NCI-H82 treated with DMSO at 0.1 percent for 48 hours (cell line): ENCODE results near the gene GALNT9.

Experiments
- DNase-seq: peaks from one replicate; lab custom pipeline; 2025; ENCODE audit not compliant: unreplicated experiment; lab: John Stamatoyannopoulos, UW

GALNT9 gene

GRCh38 chr12:132327336-132328171 lies 1.8 kb downstream of the GALNT9 start:
- DNase-seq = no peak

GRCh38 chr12:132326646-132327045 lies 2.7 kb downstream of the GALNT9 start:
- DNase-seq = no peak

DNA sequence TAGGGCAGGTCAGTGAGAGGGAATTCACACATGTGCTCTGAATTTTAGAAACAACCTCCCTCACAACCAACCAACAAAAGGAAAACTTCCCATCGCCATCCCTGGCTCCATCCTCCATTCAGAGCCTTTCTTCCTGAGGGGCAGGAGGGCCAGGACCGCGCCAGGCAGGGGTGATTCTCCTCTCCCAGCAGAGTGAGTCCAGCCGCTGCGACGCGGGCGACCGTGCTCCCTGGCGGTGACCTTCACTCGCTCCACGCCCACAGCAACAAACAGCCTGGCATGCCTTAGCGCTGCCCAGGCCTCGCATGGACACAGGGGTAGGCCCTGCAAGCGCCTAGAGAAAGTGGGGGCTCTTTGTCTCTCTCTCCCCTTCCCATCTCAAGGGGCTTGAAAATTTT lies 3.7 kb downstream of the GALNT9 start:
- no peak for DNase-seq

- DNase-seq = no peak
Observed at GRCh38 chr12:132324841-132325732, 4.3 kb downstream of the GALNT9 start.

DNA sequence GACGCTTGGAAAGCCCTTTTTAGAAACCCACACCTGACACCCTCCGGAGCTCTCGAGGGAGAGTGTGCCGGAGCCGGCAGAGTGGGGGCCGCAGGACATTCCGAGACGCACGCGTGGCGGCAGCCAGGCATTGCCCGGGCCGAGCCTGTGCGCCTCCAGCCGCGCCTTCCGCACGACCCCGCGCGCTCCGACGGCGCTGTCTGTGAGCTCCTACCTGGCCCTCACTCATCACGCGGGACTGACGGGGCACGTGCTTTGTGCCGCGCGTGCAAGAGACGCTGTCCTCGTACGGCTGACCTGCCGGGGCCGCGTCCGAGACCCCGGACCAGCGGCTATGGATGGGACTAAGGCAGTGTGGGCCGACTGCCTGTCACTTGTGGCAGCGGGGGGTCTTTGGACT lies 5.2 kb downstream of the GALNT9 start:
- DNase-seq = no peak

- DNase-seq = no peak
Observed at GRCh38 chr12:132323171-132324010, 6.0 kb downstream of the GALNT9 start.

DNA sequence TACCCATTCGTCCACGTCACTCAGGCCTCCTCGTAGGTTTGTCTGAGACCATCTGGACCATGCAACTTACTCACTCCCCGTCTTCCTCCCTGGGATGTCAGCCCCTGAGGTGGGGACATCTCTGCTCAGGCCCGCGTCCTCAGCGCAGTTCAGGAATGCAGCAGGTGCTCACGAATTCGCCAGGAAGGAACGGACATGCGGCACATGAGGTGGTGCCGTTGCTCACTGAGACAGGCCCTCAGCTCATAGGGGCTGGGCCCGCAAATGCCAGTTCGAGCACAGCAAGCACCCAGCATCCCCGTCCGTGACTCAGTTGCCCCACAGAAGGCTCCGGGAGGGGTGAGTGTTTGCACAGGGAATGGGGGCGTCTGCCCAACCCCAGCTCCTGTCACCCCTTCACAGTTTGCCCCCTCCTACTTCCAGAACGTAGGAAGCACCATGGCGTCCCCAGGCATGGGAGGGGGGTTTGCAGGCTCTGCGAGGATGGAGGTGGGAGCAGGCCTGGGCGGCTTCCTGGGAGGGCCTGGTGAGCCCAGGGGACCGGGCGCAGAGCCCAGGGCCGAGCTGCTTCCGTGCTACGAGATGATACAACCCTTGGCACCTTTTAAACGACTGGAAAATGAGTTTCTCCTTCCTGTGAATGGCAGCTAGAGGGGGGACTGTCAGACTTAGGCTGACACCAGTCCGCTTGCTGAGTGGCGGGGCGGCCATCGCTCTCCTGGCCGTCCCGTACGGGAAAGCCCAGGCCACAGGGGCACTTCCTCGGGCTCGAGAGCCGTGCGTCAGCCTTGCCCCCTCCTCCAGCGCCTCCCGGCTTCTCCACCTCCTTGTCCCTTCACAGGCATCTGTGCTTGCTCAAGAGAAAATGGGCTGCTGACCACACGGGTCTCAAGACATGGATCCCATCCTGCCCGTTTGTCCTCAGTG lies 6.9 kb downstream of the GALNT9 start:
- no peak for DNase-seq

GRCh38 chr12:132321321-132322118 lies 7.9 kb downstream of the GALNT9 start:
- DNase-seq = no peak

DNA sequence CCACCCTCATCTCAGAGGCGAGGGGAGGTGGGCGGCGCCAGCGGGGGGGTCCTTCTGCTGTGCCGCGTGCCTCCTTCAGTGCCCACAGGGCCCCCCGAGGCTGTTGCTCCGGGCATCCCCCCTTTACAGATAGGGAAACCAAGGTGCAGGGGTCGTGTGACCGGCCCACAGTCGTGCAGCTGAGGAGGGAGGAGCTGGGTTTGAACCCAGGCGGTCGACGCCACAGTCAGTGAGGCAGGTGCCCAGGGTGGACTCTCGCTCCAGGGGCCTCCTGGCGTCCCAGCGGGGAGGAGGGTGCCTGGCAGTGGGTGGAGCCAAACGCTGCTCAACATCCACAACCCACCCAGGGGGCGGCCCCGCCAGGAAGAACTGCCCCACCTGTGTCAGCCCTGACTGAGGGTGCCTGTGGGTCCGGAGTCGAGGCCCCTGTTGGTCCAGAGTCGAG lies 8.6 kb downstream of the GALNT9 start:
- no peak for DNase-seq

GRCh38 chr12:132319991-132320570 lies 9.3 kb downstream of the GALNT9 start:
- no peak for DNase-seq

GRCh38 chr12:132319359-132319950 lies 9.9 kb downstream of the GALNT9 start:
- no peak for DNase-seq

DNA sequence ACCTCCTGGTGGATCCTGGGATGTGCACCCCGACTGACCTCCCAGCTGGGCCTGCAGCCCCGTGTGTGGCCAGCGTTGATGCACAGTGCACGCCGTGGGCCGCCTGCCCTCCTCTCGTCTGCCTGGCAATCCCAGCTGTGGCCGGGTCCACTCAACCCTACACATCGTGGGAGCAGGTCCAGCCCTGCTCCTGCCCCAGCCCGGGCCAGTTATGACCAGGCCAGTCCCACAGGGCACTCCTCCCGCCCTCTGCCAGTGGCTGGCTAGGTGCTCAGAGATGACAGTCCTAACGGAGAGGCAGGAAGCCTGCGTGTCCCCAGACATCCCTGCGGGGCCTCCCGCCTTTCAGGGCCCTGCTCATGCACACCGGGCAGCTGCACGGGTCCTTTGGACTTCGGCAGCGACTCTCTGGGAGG lies 10.8 kb downstream of the GALNT9 start:
- DNase-seq = no peak

GRCh38 chr12:132318135-132318534 lies 11.3 kb downstream of the GALNT9 start:
- DNase-seq = no peak

DNA sequence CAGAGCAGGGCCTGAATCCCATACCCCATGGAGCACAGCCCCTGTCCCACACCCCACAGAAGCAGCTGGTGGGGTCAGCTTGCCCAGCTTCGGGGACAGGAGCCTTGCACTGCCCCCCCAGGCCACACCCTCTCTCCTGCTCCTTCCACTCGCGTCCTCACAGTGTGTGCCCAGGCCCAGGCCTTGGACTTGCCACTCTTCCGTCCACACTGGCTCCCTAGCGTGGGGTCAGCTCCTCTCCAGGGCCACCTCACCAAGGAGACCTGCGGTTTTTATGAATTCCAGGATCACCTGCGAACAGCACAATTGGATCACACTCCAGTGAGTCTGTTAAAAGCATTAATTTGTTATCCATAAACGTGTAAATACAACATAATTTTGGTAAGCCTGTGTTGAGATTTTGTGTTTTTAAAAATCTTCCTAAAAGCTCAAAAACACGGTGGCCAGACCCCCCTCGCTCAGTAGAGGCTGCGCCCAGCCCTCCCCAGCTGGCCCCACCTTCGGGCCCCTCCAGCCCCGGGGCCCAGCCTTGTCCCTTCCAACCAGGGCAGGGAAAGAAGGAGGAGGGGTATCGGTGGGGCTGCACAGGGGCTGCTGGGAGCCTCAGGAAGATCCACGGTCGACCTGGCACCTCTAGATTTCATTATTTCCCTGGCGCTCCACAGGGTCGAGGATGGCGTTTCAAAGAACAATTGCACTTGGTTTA lies 12.0 kb downstream of the GALNT9 start:
- DNase-seq = no peak

GRCh38 chr12:132316497-132317232 lies 12.7 kb downstream of the GALNT9 start:
- DNase-seq = no peak

- no peak for DNase-seq
Observed at GRCh38 chr12:132315951-132316350, 13.4 kb downstream of the GALNT9 start.

DNA sequence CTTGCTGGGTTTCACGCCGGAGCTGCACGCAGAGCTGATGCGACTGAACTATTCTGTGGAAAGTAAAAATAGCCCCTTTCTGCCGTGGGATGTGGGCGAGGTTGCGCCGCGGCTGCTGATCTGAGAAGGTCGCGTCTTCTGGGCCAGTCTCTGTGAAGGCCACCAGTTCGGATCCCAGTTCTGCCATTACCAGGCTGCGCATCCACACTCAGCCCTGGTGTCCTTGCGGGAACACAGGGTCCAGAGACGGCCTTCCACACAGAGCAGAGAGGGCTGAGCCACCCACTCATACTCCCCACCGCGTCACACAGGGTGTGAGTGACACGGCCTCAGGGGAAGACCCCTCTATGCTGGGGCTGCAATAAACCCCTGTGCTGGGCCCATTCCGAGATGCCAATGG lies 13.9 kb downstream of the GALNT9 start:
- DNase-seq = no peak
